ENCODE results near the gene PHACTR1. TPM values are rescaled to one million over a fixed set of nuclear protein-coding genes. Genes with fewer than 3 reads are reported as not detected.

The PHACTR1 gene
- total RNA-seq, 2 donors from 2014 or later = 6.0 to 12.9 TPM

- ATAC-seq (no peak), DNase-seq (no peak)
- Histone ChIP-seq H3K27me3 (no peaks in the 10 kb centered on the region), H3K9me3 (no peaks in the 10 kb centered on the region), H3K36me3 (replicated peaks in 1 of 2; ENCODE audit: insufficient read depth in 1 of 2, low read depth in 2 of 2) (no peaks in the 10 kb centered on the region), H3K4me1 (no peaks in the 10 kb centered on the region), H3K4me3 (no peak overlapping the region), H3K27ac (no peak overlapping the region)
- TF ChIP-seq CTCF (IDR thresholded peaks at IDR 0.05) (no peak), POLR2A (IDR thresholded peaks at IDR 0.05) (no peak)
- intact Hi-C loops (cut with DNase I) = no loop called here
Measured at GRCh38 chr6:12714022-12714421, 2.5 kb upstream of the PHACTR1 start.

DNA sequence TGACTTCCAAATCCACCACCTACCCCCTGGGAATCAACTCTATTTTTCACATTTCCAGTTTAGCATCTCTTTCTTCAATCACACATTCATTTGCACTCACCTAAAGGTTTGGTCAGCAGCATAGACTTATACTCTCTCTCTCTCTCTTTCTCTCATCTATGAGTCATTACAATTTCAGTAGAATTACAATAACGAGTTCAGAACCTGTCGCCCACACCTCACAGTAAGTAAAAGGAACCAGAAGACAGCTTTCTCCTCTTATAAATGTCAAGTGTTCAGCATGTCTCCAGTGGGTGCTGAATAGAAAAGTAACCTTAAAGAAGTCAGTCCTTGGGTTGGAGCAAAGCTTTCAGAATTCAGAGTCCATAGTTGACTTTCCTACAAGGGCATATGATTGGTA, 1.1 kb upstream of the PHACTR1 start:
- H3K4me1 ChIP-seq = no peaks in the 10 kb centered on the region
- DNase-seq (no peak), ATAC-seq (no peak)
- no peak for TF ChIP-seq CTCF (IDR thresholded peaks at IDR 0.05)
- TF ChIP-seq POLR2A (IDR thresholded peaks at IDR 0.05) = no peak
- no peak overlapping the region for H3K27ac ChIP-seq
- WGBS, 2 donors = 56 to 66% methylated on average over 2 of the region's 2 CpGs
- no peaks in the 10 kb centered on the region for H3K27me3 ChIP-seq
- no peaks in the 10 kb centered on the region for H3K9me3 ChIP-seq
- H3K36me3 ChIP-seq (replicated peaks in 1 of 2; ENCODE audit: insufficient read depth in 1 of 2, low read depth in 2 of 2) = no peaks in the 10 kb centered on the region
- H3K4me3 ChIP-seq = no peak overlapping the region
- intact Hi-C loops (cut with DNase I) = no loop called here

DNA sequence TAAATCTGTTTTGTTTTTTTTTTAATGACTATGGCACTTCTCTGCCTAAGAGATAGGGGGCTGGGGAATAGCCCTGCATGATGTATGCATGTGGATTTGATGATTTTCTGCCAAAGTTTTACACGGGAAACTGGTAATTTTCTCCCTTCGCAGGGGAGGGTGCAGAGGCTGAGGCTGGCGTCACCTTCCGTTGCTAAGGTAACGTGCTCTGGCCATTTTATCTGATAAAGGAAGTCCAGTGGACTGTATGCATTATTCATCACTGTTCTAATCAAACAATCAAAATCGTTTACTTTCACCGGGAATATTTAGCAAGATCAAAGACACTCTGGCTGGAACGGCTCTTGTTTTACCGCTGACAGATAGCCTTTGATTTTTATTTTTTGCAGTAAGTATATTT, 789 bp downstream of the PHACTR1 start:
- Histone ChIP-seq H3K4me3 (no peak overlapping the region), H3K27me3 (no peaks in the 10 kb centered on the region), H3K4me1 (no peaks in the 10 kb centered on the region), H3K36me3 (replicated peaks in 1 of 2; ENCODE audit: insufficient read depth in 1 of 2, low read depth in 2 of 2) (no peaks in the 10 kb centered on the region), H3K27ac (no peak overlapping the region), H3K9me3 (no peaks in the 10 kb centered on the region)
- TF ChIP-seq CTCF (IDR thresholded peaks at IDR 0.05) = no peak
- TF ChIP-seq POLR2A (IDR thresholded peaks at IDR 0.05) = no peak
- 15 to 29% methylated on average over 9 of the region's 9 CpGs for WGBS, 2 donors
- intact Hi-C loops (cut with DNase I) = no loop called here
- ATAC-seq (no peak), DNase-seq (no peak)

DNA sequence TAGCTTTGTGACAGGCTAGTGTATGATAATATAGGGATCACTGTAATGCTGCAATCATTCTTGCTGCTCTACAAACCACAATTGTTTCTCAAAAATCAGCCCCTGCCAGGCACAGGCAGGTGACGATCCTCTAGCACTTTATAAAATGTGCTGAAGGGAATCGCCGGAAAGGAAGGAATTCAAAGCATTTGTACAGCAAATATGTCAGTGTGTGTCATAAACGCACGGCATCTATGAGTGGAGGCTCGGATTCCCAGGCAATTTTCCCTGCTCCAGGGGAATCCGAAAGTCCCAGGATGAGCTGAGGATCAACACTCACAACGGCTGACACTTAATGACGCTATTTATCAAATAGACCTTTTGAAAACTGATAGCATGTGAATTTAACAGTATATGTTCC, 1.4 kb downstream of the PHACTR1 start:
- H3K27ac ChIP-seq = no peak overlapping the region
- TF ChIP-seq POLR2A (IDR thresholded peaks at IDR 0.05) (no peak), CTCF (IDR thresholded peaks at IDR 0.05) (no peak)
- H3K4me3 ChIP-seq = no peak overlapping the region
- 8 to 11% methylated on average over 9 of the region's 9 CpGs for WGBS, 2 donors
- no peaks in the 10 kb centered on the region for H3K36me3 ChIP-seq (replicated peaks in 1 of 2; ENCODE audit: insufficient read depth in 1 of 2, low read depth in 2 of 2)
- no peaks in the 10 kb centered on the region for H3K9me3 ChIP-seq
- ATAC-seq (no peak), DNase-seq (no peak)
- intact Hi-C loops (cut with DNase I) = no loop called here
- no peaks in the 10 kb centered on the region for H3K27me3 ChIP-seq
- H3K4me1 ChIP-seq = no peaks in the 10 kb centered on the region

- no peak for DNase-seq
- no peak overlapping the region for H3K27ac ChIP-seq
- intact Hi-C loops (cut with DNase I) = no loop called here
- 61 to 75% methylated on average over 3 of the region's 3 CpGs for WGBS, 2 donors
- no peak for TF ChIP-seq POLR2A (IDR thresholded peaks at IDR 0.05)
- TF ChIP-seq CTCF (IDR thresholded peaks at IDR 0.05) = no peak
- no peaks in the 10 kb centered on the region for H3K4me1 ChIP-seq
- no peaks in the 10 kb centered on the region for H3K27me3 ChIP-seq
- H3K4me3 ChIP-seq = no peak overlapping the region
- no peaks in the 10 kb centered on the region for H3K9me3 ChIP-seq
- H3K36me3 ChIP-seq (replicated peaks in 1 of 2; ENCODE audit: insufficient read depth in 1 of 2, low read depth in 2 of 2) = no peaks in the 10 kb centered on the region
- no peak for ATAC-seq
Measured at GRCh38 chr6:12719017-12719416, 2.5 kb downstream of the PHACTR1 start.
